22Rv1 (cell line): ENCODE data around the gene RC3H1.
"Not testable (repeated sequence)": the region's sequence is repeated elsewhere in the genome, so short reads cannot be mapped to it uniquely, and the experiment has no call there.

Source experiments
- H3K27ac ChIP-seq: fragments of 450-650 bp; 2 replicates; pipeline ENCODE4 v1.5.1; 2017
- ZFX ChIP-seq: fragments of 450-650 bp; IDR thresholded peaks from 2 replicates; pipeline ENCODE4 v1.6.1; 2017; ENCODE audit warnings: antibody characterized with exemption, borderline replicate concordance
- TF ChIP-seq, protein P1 (sequence below): fragments of 450-650 bp; IDR thresholded peaks from 2 replicates; pipeline ENCODE4 v1.5.1; 2017; ENCODE audit warnings: mild to moderate bottlenecking

The RC3H1 gene

DNA sequence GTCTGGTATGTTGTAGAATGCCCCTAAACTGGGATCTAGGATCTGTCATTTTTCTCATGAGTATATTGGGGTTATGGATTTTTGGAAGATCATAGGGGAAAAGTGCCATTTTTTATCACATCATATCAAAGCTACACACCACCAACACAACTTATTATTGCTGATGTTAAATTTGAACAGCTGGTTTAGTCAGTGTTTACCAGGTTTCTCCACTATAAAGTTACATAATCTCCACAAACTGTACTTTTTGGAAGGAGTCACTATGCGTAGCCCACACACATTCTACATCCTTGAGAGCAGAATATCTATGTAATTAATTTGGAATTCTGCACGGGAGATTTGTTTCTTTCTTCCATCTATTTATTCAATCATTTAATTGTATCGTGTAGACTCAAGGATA, 35.2 kb downstream of the RC3H1 start:
- H3K27ac ChIP-seq, result no peak overlapping the region
- no peak for TF ChIP-seq ZFX
- TF ChIP-seq, protein P1, sequence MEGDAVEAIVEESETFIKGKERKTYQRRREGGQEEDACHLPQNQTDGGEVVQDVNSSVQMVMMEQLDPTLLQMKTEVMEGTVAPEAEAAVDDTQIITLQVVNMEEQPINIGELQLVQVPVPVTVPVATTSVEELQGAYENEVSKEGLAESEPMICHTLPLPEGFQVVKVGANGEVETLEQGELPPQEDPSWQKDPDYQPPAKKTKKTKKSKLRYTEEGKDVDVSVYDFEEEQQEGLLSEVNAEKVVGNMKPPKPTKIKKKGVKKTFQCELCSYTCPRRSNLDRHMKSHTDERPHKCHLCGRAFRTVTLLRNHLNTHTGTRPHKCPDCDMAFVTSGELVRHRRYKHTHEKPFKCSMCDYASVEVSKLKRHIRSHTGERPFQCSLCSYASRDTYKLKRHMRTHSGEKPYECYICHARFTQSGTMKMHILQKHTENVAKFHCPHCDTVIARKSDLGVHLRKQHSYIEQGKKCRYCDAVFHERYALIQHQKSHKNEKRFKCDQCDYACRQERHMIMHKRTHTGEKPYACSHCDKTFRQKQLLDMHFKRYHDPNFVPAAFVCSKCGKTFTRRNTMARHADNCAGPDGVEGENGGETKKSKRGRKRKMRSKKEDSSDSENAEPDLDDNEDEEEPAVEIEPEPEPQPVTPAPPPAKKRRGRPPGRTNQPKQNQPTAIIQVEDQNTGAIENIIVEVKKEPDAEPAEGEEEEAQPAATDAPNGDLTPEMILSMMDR, result no peak

DNA sequence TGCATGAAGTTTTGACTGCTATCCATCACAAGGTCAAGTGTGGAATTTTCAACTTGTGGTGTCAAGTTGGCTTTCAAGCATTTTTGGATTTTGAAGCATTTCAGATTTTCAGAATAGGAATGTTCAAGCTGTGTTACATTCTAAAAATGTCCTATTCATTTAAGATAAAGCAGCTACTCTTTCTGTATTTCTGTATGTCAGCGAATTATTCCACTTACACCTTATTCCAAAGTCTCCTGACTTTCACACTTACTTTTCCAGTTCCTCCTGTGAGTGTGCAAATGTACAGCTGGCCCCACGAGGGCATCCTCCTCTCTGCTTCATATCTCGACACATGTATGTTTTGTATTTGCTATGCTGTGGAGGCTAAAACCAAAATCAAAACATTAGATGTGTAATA, 51.9 kb downstream of the RC3H1 start:
- TF ChIP-seq ZFX, result no peak
- TF ChIP-seq, protein P1, result no peak
- H3K27ac ChIP-seq, result no peak overlapping the region

DNA sequence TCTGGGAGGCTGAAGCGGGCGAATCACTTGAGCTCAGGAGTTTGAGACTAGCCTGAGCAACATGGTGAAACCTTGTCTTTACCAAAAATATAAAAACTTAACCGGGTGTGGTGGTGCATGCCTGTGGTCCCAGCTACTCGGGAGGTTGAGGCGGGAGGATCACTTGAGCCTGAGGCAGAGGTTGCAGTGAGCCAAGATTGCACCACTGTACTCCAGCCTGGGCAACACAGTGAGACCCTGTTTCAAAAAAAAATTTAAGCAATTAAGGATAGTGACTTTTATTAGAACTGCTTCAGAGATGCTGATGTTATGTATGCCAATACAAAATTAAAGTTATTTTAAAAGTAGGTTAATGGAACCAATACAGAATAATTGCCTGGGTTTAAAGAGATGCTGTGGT, 56.3 kb downstream of the RC3H1 start:
- not testable (repeated sequence) for H3K27ac ChIP-seq

DNA sequence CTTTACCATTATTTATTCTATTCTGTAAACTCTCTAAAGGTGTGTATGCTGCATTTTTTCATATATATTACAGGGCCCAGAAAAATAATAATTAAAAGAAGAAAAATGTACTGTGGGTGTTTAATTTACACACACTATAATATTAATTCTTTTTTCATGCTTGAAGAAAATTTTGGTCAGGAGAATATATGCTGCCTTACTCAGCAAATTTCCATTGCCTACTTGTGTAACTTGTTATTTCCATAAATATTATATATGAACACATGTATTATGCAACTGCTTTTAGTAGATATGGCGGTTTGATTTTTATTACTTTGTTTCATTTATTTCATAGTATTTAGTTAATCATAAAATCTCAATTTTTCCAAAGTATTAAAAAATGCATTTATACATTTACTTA, 58.7 kb downstream of the RC3H1 start:
- H3K27ac ChIP-seq, result no peak overlapping the region
- TF ChIP-seq, protein P1, result no peak
- TF ChIP-seq ZFX, result no peak

DNA sequence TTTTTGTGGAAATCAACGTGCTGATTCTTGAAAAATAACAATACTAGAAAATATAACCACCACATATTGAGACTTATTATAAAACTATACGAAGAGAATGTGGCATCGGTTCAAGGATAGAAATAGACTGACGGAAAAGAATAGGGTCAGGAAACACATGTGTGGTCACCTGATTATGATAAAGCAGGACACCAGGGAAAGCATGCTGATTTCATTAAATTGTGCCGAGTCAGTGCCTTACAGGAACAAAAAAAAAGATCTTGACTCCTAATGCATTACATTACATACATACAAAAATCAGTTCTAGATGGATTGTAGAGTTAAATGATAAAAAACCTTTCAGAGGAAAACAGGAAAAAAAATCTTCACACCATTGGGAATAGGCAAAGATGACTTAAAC, 61.5 kb downstream of the RC3H1 start:
- H3K27ac ChIP-seq, result no peak overlapping the region
- TF ChIP-seq, protein P1, result no peak
- no peak for TF ChIP-seq ZFX

DNA sequence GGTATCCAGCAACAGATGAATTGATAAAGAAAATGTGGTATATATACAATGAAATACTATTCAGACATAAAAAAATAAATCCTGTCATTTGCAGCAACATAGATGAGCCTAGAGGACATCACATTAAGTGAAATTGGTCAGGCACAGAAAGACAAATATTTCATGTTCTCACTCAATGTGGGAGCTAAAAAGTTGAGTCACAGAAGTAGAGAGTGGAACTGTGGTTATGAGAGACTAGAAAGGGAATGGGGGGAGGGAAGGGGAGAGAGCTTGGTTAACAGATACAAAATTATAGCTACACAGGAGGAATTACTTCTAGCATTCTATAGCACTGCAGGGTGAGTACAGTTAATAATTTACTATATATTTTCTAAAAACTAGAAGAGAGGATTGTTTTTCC, 68.0 kb downstream of the RC3H1 start:
- no peak overlapping the region for H3K27ac ChIP-seq
- TF ChIP-seq, protein P1, result no peak
- no peak for TF ChIP-seq ZFX

DNA sequence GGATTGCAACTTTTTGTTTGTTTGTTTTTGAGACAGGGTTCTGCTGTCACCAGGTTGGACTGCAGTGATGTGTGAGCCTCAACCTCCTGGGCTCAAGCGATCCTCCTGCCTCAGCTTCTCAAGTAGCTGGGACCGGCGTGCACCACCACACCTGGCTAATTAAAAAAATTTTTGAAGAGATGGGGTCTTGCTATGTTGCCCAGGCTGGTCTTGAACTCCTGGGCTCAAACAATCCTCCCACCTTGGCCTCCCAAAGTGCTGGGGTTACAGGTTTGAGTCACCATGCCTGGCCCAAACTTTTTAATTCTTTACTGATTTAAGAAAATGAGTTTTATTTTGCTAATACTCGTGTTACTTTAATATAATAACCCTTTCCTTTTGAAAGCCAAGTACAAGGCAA, 73.6 kb downstream of the RC3H1 start:
- H3K27ac ChIP-seq, result no peak overlapping the region
- TF ChIP-seq, protein P1, result no peak
- no peak for TF ChIP-seq ZFX

DNA sequence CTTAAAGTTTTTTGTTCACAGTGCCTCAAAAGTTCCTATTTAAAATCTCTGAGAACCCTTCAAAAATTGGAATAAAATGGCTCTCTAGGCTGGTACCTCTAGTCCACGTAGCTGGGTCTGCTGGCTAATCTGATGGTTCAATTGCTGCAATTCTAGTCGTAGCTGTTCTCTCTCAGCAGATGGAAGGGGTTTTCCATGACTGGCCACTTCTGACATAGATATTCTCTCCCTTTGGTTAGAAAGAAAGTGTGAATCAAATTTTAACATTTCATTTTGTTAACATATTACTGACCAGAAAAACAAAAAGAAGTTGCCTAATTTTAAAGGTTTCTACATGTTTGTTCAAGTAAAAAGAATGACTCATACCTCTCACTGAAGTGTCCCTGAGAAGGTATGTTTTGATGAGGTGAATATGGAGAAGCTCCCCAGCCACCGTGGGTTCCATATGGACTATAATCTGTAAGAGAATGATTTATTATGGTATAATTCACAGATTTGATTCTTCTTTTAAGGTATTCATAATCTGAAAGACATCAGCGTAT, 75.7 kb downstream of the RC3H1 start:
- no peak for TF ChIP-seq ZFX
- TF ChIP-seq, protein P1, result no peak
- no peak overlapping the region for H3K27ac ChIP-seq
